EH (cell line): Measurements from ENCODE around the gene BCAS3.

Experiments
- DNase-seq: peaks from one replicate; pipeline ENCODE4 v3.0.0-alpha.2; 2015; ENCODE audit warnings: low read depth

Gene BCAS3

DNA sequence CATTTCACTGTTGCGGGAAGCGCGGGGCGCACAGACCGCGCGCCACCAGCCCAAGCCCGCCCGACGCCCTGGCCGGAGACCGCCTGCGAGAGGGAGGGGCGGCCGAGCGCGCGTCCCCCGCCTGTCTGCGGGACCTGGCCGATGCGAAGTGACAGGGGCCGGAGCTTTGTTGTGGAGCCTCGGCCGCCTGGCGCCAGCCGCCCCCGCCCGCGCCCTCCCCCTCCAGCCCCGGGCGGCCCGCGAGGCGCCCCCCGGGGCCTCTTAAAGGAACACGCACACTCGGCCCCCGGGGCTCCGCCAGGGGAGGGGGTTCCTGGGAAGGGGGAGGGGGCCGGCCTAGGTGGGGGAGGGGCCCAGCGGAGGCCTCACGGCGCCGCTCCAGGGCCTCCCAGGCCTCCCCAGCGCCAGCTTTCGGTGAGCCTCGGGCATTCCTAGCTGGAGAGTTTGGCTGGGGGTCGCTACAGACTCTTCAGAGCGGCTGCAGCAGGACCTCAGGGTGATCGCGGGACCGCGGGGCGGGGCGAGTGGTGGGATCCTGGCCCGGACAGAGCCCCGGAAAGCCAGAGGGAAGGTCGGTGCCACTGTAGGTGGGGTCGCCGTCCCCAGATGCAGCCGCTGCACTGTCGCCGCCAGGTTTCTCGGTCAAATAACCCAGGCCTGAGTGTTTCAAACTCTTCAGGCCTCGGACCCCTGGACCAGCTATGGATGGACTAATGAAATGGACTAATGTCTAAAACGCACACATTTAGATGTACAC, 719.6 kb downstream of the BCAS3 start:
- no peak for DNase-seq

GRCh38 chr17:61398721-61399130, 721.1 kb downstream of the BCAS3 start:
- DNase-seq = no peak

DNA sequence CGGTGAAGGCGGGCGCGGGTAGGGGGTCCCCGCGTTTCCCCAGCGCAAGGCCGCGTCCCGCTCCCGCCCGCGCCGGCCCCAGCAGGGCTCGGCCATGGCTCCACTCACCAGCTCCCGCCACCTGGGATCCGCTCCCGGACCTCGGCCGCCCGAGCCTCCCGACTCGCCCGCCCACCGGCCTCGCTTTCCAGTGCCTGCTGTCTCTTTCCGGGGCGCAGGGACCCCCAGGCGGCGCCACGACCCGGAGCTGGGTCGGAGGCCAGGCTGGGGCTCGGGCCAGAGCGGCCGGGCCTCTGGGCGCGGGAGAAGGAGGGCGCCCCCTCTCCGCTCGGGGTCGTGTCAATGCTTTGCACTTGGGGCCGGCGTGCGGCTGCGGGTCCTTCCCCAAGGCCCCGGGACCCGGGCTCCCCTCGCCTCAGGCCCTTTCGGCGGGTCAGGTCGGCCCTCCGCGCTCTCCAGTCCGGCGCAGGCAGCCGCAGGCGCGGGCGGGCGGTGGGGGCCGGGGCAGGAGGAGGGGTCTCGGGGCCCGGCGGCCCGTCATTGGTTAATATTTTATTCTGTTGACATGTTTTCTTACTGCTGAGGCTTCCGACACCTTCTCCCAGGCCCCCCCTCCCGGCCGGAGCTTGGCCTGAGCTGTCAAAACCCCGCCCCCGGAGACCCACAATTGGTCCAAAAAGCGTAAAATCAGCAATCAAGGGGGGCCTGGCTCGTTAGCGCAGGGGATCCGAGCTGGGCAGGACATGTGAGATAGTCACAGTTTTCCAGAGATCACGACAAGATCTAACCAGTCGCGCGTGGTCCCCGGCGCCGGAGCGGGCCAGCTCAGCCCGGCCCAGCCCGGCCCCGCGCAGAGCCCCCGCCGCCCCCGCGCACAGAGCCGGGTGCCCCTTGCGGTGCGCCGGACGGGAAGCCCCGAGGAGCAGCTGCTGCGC, 721.7 kb downstream of the BCAS3 start, which contains the start of gene TBX2:
Gene TBX2, plus strand, starts transcription at position 713 of the 935 bp plus-strand sequence. CDS start 334 bp downstream, outside the sequence.
- peak; percentile 89 for DNase-seq

GRCh38 chr17:61400066-61400716, 722.5 kb downstream of the BCAS3 start:
- peak; percentile 59 for DNase-seq

DNA sequence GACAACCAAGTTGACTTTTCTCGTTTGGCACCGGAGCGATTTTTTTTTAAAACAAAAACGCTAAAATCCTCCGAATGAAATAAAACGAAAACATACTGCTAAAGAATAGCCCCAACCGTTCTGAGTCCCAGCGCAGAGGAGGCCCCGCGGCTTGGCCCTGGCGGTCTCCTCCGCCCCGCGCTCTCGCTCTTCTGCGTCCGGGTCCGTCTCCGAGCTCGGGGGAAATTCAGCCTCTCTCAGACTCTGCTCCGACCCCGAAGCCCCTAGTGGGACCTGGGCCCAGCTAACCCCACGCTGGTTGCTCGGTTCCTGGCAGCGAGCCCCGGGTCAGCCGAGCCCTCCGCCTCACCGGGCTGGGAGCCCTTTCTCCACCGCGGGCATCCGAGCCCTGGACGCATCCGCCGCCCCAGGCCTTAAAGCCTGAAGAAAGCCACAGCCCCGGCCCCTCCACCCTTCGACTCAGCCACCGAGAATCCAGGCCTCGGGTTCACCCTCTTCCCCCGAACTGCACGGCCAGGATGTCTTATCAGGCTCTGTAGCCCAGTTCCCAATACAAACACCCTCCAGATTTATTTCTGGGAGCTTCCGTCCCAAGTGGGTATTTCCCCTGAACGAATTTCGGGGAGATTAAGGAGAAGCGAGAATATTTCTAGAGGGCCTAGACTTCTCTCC, 723.2 kb downstream of the BCAS3 start:
- peak; percentile 68 for DNase-seq

- peak; percentile 52 for DNase-seq
These were observed 723.9 kb downstream of the BCAS3 start for GRCh38 chr17:61401389-61402072.

- DNase-seq = no peak
These were observed 724.5 kb downstream of the BCAS3 start for GRCh38 chr17:61402073-61402541.

- peak; percentile 76 for DNase-seq
These were observed 725.5 kb downstream of the BCAS3 start for GRCh38 chr17:61402978-61403800.

GRCh38 chr17:61403801-61404662, 726.4 kb downstream of the BCAS3 start:
- DNase-seq = no peak

GRCh38 chr17:61404663-61404912, 726.9 kb downstream of the BCAS3 start:
- DNase-seq = no peak

DNA sequence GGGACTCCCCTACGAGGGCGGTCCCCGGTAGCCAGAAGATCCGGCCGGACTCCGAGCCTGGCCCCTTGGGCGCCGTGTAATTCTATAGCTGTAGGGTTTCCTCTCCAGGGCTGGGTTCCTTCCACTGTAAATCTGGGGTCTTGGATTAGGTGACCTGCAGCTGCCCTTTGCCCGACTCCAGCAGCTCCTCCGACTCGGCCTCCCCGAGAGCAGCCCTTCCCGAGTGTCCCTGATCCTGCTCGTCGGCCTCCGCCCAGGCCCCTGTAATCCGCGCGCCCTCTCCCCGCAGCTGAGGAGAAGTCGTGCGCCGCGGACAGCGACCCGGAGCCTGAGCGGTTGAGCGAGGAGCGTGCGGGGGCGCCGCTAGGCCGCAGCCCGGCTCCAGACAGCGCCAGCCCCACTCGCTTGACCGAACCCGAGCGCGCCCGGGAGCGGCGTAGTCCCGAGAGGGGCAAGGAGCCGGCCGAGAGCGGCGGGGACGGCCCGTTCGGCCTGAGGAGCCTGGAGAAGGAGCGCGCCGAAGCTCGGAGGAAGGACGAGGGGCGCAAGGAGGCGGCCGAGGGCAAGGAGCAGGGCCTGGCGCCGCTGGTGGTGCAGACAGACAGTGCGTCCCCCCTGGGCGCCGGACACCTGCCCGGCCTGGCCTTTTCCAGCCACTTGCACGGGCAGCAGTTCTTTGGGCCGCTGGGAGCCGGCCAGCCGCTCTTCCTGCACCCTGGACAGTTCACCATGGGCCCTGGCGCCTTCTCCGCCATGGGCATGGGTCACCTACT, 727.4 kb downstream of the BCAS3 start:
- no peak for DNase-seq

- no peak for DNase-seq
These were observed 728.3 kb downstream of the BCAS3 start for GRCh38 chr17:61405686-61406536.

DNA sequence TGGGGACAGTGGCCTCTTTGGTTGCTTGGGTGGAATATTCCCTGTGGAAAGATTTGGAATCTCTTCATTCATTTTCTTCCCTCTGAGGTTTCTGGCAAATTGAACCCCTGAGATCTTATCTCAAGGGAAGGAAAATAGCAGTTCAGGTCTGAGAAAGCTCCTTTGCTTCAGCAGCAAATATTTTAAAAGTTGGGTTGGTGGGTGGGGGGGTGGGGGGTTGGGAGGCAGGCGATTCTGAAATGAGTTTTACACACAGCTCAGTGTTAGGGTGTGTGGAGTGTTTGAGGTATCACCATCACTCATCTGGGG, 728.8 kb downstream of the BCAS3 start:
- no peak for DNase-seq

DNA sequence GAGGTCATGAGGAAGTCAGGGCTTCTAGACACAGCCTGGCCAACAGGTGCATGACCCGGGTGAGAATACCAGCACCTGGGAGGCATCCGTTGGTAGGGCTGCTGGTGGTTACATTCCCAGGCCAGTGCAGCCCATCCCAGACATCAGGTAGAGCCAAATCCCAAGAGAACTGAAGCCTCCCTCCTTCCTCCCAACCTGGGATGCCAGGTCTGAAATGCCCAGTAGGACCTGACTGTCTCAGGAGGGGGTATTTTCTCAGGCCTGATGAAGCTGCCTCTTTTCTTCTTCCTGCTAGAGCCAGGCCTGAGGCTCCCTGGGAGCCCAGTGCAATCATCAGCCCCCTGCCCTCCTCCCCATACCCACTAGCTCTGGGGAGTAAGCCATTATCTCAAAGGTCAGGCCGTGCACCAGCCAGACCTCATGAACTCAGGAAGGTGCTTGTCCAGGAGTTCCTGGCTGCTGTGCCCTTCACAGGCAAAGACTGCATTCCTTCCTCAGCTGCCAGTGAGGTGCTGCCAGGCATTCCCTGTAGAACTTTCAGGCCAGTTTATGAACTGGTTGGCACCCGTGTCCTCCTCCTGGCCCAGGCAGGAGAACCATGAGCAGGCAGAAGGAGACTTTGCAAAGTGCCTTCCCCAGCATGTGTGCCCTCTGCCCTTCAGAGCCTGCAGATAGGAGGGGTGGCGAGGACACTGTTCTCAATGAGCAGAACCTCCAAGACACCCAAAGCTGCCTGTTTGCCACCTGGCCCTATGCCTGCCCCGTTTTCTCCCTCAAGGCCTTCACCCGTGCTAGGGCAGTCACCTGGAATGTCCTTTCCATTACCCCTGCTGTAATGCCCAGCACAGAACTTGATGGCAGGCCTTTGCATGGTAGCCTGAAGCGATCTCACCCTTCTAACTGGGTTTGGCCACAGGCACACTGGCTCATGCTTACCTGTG, 729.6 kb downstream of the BCAS3 start:
- no peak for DNase-seq

DNA sequence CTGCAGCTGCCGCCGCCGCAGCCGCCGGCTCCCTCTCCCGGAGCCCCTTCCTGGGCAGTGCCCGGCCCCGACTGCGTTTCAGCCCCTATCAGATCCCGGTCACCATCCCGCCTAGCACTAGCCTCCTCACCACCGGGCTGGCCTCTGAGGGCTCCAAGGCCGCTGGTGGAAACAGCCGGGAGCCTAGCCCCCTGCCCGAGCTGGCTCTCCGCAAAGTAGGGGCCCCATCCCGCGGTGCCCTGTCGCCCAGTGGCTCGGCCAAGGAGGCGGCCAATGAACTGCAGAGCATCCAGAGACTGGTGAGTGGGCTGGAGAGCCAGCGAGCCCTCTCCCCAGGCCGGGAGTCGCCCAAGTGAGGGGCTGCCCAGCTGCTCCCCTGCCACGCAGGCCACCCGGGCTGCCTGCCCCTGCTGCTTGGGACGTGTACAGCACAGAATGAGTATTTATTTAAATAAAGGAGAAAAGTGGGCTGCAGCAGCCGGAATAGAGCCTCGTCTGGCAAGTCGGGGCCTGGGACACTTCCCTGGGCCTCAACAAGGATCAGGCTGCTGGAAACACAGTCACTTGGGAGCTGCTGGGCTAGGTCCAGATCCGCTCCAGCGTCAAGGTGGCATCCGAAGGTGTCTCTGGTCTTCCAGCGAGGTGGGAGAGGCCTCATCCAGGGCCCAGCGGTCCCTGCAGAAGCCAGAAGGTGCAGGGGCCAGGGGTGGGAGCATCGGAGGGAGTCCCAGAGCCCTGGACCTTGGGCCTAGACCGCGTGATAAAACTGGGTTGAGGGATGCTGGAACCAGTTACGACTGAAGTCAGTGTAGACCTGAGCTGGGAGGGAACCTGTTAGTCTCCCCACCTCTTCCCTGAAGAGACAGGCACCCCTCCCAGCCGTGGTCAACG, 730.7 kb downstream of the BCAS3 start:
- DNase-seq = no peak
